SK-N-SH treated with all-trans-retinoic acid at 6 μM for 48 hours (cell line): ENCODE measurements around the gene MYO1A.

ENCODE experiments used
- ATAC-seq: fragments of 200-7000 bp; cut with Tn5 transposase; 3 replicates; pipeline ENCODE4 v1.9.1; 2020; ENCODE audit warnings: mild to moderate bottlenecking, moderate library complexity
- CREB5 ChIP-seq: fragments of 250-450 bp; sonication (Bioruptor Pico); IDR thresholded peaks from 2 replicates; pipeline ENCODE4 v1.5.1; 2020; ENCODE audit warnings: low read depth, mild to moderate bottlenecking, moderate library complexity
- CSDC2 ChIP-seq: fragments of 250-450 bp; sonication (Bioruptor Pico); IDR thresholded peaks from 2 replicates; pipeline ENCODE4 v1.5.0; 2020; ENCODE audit warnings: mild to moderate bottlenecking, moderate library complexity
- CSRNP3 ChIP-seq: fragments of 250-450 bp; sonication (Bioruptor Pico); IDR thresholded peaks from 2 replicates; pipeline ENCODE4 v1.5.1; 2021; ENCODE audit warnings: mild to moderate bottlenecking, moderate library complexity
- ESRRG ChIP-seq: fragments of 250-450 bp; sonication (Bioruptor Pico); IDR thresholded peaks from 2 replicates; pipeline ENCODE4 v1.6.1; 2021; ENCODE audit warnings: mild to moderate bottlenecking
- GLIS3 ChIP-seq: fragments of 250-450 bp; sonication (Bioruptor Pico); IDR thresholded peaks from 2 replicates; pipeline ENCODE4 v1.5.0; 2020; ENCODE audit warnings: mild to moderate bottlenecking, moderate library complexity
- ISL1 ChIP-seq: fragments of 250-450 bp; sonication (Bioruptor Pico); IDR thresholded peaks from 2 replicates; pipeline ENCODE4 v2.1.2; 2022; ENCODE audit warnings: mild to moderate bottlenecking, moderate library complexity
- PATZ1 ChIP-seq: fragments of 250-450 bp; sonication (Bioruptor Pico); IDR thresholded peaks from 2 replicates; pipeline ENCODE4 v1.8.0; 2020; ENCODE audit warnings: mild to moderate bottlenecking, moderate library complexity, borderline replicate concordance
- POU6F1 ChIP-seq: fragments of 250-450 bp; sonication (Bioruptor Pico); IDR thresholded peaks from 2 replicates; pipeline ENCODE4 v1.8.0; 2021; ENCODE audit warnings: low read depth, mild to moderate bottlenecking, moderate library complexity, borderline replicate concordance
- PPARA ChIP-seq: fragments of 250-450 bp; sonication (Bioruptor Pico); IDR thresholded peaks from 2 replicates; pipeline ENCODE4 v1.5.0; 2020; ENCODE audit warnings: mild to moderate bottlenecking, borderline replicate concordance
- RARB ChIP-seq: fragments of 250-450 bp; sonication (Bioruptor Pico); IDR thresholded peaks from 2 replicates; pipeline ENCODE4 v1.8.0; 2021; ENCODE audit warnings: mild to moderate bottlenecking, moderate library complexity
- SNAI2 ChIP-seq: fragments of 250-450 bp; sonication (Bioruptor Pico); IDR thresholded peaks from 2 replicates; pipeline ENCODE4 v1.5.0; 2020; ENCODE audit warnings: mild to moderate bottlenecking, moderate library complexity
- TCF4 ChIP-seq: fragments of 250-450 bp; sonication (Bioruptor Pico); IDR thresholded peaks from 2 replicates; pipeline ENCODE4 v1.8.0; 2021; ENCODE audit warnings: mild to moderate bottlenecking, moderate library complexity, borderline replicate concordance
- TOX ChIP-seq: fragments of 250-450 bp; sonication (Bioruptor Pico); IDR thresholded peaks from 2 replicates; pipeline ENCODE4 v1.8.0; 2021; ENCODE audit warnings: mild to moderate bottlenecking, moderate library complexity, borderline replicate concordance
- TSHZ2 ChIP-seq: fragments of 250-450 bp; sonication (Bioruptor Pico); IDR thresholded peaks from 2 replicates; pipeline ENCODE4 v1.5.0; 2020; ENCODE audit warnings: mild to moderate bottlenecking, moderate library complexity
- ZC3H10 ChIP-seq: fragments of 250-450 bp; sonication (Bioruptor Pico); IDR thresholded peaks from 2 replicates; pipeline ENCODE4 v1.5.1; 2021; ENCODE audit warnings: mild to moderate bottlenecking, moderate library complexity
- ZFP3 ChIP-seq: fragments of 250-450 bp; sonication (Bioruptor Pico); IDR thresholded peaks from 2 replicates; pipeline ENCODE4 v1.5.0; 2020; ENCODE audit warnings: mild to moderate bottlenecking, moderate library complexity
- ZFP30 ChIP-seq: fragments of 450-650 bp; formaldehyde crosslinking; IDR thresholded peaks from 2 replicates; pipeline ENCODE4 v1.5.0; 2022; ENCODE audit warnings: mild to moderate bottlenecking, moderate library complexity
- ZNF565 ChIP-seq: fragments of 450-650 bp; formaldehyde crosslinking; conservative IDR thresholded peaks from 2 replicates; pipeline ENCODE4 v1.5.0; 2020; ENCODE audit warnings: low read depth, mild to moderate bottlenecking, moderate library complexity
- ZNF70 ChIP-seq: fragments of 450-650 bp; formaldehyde crosslinking; IDR thresholded peaks from 2 replicates; pipeline ENCODE4 v1.5.0; 2020; ENCODE audit warnings: mild to moderate bottlenecking, moderate library complexity

The MYO1A gene

GRCh38 chr12:56989861-56990610 is 59.9 kb downstream of the MYO1A start:
- no peak for ATAC-seq
- TF ChIP-seq PPARA (no peak), SNAI2 (CRISPR knock-in tag) (no peak), ZFP30 (CRISPR knock-in tag) (no peak), TOX (CRISPR knock-in tag) (no peak), POU6F1 (CRISPR knock-in tag) (no peak), ISL1 (no peak), CREB5 (CRISPR knock-in tag) (no peak), ZFP3 (CRISPR knock-in tag) (no peak), CSDC2 (CRISPR knock-in tag) (no peak)

- no peak for TF ChIP-seq ESRRG (CRISPR knock-in tag)
- no peak for TF ChIP-seq PPARA
- no peak for TF ChIP-seq TCF4 (CRISPR knock-in tag)
- TF ChIP-seq PATZ1 (CRISPR knock-in tag): no peak
- no peak for TF ChIP-seq ISL1
- no peak for TF ChIP-seq ZNF70 (CRISPR knock-in tag)
- TF ChIP-seq TSHZ2 (CRISPR knock-in tag): no peak
- TF ChIP-seq ZFP30 (CRISPR knock-in tag): no peak
- no peak for TF ChIP-seq ZFP3 (CRISPR knock-in tag)
- no peak for TF ChIP-seq ZC3H10
- no peak for ATAC-seq
Observed at GRCh38 chr12:56988207-56988739, 61.7 kb downstream of the MYO1A start.

GRCh38 chr12:56987551-56988053 is 62.3 kb downstream of the MYO1A start:
- TF ChIP-seq RARB (CRISPR knock-in tag) (no peak), CSRNP3 (CRISPR knock-in tag) (no peak), ISL1 (no peak), GLIS3 (CRISPR knock-in tag) (no peak), TSHZ2 (CRISPR knock-in tag) (no peak), ZNF565 (no peak)

More at GRCh38 chr12:56987551-56988053, 62.3 kb downstream of the MYO1A start:
- ATAC-seq: peak; percentile 91
